GM10266 (cell line): ENCODE data around the gene ZFP36L1.

ENCODE experiments used
- DNase-seq: peaks from one replicate; pipeline ENCODE4 v3.0.0; 2012; ENCODE audit errors: extremely low spot score
- TF ChIP-seq, protein P1 (sequence below): IDR thresholded peaks from 2 replicates; pipeline ENCODE4 v1.5.1; 2012; ENCODE audit warnings: mild to moderate bottlenecking, low read depth; ENCODE audit not compliant: control insufficient read depth, insufficient read depth; ENCODE audit errors: missing control alignments

The ZFP36L1 gene

DNA sequence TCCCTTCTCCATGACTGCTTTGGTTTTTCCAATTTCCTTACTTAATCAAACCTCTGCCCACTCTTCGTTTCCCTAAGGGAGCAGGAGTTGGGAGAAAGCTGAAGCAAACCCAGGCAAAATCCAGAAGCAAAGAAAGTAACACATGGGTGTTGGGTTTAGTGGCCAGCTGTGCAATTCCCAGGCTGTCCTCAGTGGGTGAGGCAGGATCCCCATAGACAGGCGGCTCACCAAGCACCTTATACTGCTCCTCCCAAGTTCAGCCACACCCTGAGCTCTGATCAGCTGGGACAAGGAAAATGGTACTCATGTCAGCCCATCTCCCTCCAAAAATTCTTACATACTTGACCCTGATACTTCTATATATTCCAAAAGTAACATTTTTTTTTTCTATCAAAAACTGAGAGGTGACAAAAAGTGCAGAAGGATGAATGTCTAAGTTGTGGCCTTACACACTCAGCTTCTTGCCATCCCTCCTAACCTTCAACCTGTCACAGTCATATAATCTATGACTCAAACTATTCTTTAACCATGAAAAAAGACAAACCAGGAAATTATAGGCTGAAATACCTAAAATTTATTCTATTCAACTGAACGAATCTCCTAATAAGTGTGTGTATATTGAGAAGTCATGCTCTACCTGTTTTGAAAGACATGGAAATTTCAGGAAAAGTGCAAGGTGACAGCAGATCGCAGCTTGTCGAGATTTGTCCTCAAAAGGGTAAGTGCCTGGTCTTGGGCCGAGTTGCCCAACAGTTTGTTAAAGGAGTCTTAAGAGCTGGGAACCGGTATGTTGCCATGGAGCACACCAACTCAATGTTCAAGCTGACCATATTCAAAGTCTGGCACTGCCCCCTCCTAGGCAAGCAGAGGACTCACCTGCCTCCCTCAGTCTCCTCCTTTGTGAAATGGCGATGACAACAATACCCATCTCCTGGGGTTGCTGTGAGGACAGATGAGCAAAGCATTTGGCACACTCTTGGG lies 17.6 kb upstream of the ZFP36L1 start:
- no peak for DNase-seq
- TF ChIP-seq, protein P1, sequence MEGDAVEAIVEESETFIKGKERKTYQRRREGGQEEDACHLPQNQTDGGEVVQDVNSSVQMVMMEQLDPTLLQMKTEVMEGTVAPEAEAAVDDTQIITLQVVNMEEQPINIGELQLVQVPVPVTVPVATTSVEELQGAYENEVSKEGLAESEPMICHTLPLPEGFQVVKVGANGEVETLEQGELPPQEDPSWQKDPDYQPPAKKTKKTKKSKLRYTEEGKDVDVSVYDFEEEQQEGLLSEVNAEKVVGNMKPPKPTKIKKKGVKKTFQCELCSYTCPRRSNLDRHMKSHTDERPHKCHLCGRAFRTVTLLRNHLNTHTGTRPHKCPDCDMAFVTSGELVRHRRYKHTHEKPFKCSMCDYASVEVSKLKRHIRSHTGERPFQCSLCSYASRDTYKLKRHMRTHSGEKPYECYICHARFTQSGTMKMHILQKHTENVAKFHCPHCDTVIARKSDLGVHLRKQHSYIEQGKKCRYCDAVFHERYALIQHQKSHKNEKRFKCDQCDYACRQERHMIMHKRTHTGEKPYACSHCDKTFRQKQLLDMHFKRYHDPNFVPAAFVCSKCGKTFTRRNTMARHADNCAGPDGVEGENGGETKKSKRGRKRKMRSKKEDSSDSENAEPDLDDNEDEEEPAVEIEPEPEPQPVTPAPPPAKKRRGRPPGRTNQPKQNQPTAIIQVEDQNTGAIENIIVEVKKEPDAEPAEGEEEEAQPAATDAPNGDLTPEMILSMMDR, result no peak

DNA sequence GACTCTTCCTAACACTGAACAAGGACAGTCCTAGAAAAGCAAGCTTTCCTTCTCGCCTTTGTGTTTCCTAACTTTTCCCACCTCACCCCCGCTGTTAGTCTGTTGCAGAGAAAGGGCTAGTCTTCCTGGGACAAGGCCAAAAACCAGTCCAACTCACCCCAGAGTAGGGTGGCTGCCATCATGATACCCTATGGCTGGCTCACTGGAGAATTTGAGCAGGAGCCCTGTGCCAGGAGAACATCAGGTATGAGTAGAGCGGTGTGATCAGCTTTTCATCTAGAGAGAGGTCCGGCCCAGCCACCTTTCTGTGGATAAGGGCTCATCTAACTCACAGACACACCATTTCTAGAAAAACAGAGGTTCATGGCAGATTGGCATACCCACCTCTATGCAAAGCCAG lies 16.7 kb upstream of the ZFP36L1 start:
- DNase-seq, result no peak
- TF ChIP-seq, protein P1, result no peak

DNA sequence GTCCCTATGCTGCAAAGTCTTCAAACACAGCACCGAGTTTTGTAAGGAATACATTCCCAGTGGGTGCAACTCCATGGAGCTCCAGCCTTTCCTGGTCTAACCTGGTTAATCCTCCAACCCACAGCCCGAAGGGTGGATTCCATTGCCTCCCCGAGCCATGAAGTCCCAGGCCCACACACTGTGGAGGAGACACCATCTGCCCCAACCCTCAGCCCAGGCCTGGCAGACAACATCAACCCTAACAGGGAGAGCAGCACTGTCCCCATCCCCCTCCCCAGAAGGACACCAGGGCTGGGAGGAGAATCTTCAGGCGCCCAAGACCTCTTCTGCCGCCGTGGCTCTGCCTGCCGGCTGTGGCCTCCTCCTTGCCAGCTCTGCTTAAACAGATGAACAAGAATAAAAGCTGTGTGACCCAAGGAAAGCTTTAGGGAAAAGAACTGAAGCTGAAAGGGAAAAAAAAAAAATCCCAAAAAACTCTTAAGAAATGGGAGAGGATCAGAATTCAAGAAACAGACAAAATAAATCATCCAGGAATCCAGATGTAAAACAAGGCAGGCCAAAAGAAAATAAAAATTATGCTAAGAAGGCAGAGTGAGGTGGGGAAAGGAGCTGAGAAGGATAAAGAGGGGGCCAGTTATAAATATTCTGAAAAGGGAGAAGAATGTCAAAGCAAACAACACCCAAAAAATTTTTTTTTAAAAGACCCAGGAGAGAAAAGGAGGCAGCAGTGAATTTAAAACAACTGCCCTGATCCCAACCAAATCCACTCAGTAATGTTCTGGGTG lies 16.0 kb upstream of the ZFP36L1 start:
- TF ChIP-seq, protein P1, result no peak
- no peak for DNase-seq

DNA sequence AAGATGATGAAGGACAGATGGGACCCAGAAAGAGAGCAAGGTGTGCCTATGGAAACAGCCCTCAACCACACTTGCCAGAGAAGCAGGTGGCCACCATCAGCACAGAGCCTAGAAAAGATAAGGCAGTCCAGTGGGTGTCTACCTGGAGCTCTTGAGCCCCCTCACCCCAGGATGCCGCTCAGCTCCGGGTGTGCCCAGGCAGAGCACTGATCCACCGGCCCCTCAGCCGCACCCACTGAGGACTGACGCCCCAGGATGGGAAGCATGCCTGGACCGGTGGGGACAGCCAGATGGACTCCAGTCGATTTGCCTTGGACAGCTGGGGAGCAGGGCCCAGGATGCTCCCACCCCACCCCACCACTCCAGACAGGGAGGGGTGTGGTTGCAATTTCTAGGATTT lies 15.1 kb upstream of the ZFP36L1 start:
- DNase-seq, result no peak
- TF ChIP-seq, protein P1, result no peak

DNA sequence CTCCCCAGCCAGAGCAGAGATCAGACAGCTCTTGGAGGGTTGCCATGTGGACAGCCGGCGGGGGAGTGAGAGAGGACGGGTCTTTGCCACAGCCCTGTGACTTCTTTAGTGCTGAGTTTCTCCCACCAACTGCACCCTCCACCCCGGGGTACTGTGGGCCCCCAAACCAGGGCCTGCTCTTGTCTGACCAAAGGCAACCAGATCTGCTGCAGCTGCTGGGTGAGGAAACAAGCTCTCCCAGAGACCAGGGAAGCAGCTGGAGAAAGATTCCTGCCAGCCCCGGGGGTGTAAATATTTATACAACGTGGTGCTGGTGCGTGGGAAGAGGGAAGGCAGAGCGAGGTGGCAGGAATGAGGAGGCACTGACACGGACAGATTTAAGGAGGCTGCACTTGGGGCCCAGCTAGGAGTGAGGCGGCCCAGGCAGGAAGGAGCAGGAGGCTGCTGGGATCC lies 14.3 kb upstream of the ZFP36L1 start:
- DNase-seq, result no peak
- TF ChIP-seq, protein P1, result no peak

- TF ChIP-seq, protein P1, result no peak
- DNase-seq, result no peak
Observed at GRCh38 chr14:68806526-68807147, 13.8 kb upstream of the ZFP36L1 start.
